SIG-M5 (cell line): Measurements from ENCODE around the gene CHMP3.
"Not testable (repeated sequence)": the region's sequence is repeated elsewhere in the genome, so short reads cannot be mapped to it uniquely, and the experiment has no call there.

Source experiments
- DNase-seq: peaks from one replicate; lab custom pipeline; 2025; lab: John Stamatoyannopoulos, UW

CHMP3 gene

DNA sequence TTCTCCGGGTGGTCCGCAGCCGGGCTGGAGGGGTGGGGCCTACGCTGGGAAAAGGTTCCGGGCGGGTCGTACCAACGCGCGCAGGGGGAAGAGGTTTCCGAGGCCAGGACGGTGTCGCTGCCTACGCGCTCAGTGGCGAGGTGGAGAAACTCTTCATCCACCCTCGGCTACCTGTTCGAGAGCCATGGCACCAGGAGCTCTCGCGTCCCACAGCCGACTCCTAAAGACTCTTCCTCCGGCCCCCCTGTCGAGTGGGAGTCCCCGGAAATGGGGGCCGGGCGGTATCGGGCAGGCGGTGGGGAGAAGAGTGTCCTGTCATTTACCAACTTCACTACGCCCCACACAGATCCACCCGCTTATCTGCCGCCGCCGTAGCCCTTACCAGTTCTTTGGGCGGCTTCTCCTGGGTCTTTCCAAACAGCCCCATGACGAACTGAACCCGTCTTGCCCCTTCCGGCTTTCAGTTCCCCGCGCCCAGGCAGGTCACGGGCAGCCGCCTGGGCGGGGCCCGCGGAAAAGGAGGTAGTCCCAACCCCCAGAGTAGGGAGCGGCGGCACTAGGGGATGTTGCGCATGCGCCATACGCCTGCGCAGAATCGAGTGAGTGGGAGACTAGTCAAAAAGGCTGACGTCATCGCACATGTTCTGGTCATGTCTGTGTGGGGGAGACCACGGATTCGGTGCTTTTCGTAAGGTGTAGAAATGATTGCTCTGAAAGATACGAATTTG, at the start of gene CHMP3:
TSS of gene CHMP3 (minus strand) at position 522 of the 728 bp plus-strand sequence. CDS start at position 427, 95 bp downstream.
- peak; percentile 77 for DNase-seq

DNA sequence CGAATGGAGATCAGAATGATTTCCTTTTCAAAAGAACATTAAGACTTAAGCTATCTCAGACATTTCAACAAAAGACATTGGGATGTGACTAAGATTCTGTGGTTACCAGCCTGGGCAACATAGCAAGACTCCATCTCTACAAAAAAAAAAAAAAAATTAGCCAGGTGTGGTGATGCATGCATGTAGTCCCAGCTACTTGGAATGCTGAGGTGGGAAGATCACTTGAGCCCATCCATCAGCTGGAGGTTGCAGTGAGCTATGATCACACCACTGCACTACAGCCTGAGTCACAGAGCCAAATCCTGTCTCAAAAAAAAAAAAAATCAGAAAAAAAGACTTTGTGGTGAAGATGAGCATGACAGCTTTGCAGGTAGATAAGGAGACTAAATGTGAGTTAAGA, 47.6 kb upstream of the CHMP3 start:
- DNase-seq: no peak

- DNase-seq: no peak
Observed at GRCh38 chr2:86608832-86609410, 45.7 kb upstream of the CHMP3 start.

DNA sequence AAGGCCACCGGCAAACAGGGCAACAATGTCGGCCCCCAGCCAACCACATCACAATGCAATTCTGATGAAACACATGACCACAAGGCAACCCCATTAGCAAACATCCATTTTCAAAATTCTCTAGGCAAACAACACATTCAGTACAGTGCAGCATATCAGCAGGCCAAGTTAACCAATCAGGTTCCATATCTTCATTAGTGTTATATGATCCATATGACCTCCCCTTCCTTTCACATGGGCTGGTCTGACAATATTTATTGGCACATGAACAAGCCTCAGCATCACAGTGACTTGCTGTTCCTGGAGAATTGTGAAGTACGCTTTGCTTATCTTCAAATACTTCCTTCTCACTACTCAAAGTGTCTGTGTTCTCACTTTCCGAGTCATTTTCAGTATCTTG, 40.7 kb upstream of the CHMP3 start:
- DNase-seq: no peak

- no peak for DNase-seq
Observed at GRCh38 chr2:86598966-86599365, 35.7 kb upstream of the CHMP3 start.

- DNase-seq: no peak
Observed at GRCh38 chr2:86596118-86596517, 32.9 kb upstream of the CHMP3 start.

DNA sequence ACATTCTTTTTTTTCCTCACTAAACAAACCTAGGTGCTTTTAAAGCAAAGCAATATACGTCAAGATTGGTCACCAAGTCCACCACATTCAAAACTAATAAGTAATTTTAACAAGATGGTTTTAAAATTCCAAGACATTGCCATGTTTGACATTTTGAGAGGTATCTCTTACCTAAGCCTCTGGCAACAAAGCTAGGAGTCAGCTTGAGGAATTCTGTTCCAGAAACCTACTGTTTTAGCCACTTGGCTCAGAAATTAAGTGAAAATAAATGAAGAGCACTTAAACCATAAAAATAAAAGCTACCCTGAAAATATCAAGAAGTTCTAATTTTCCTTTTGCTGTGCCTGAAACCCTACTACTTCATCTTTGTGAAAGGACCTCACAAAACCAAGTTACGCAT, 30.0 kb upstream of the CHMP3 start:
- no peak for DNase-seq

- no peak for DNase-seq
Observed at GRCh38 chr2:86592547-86593230, 29.4 kb upstream of the CHMP3 start.

DNA sequence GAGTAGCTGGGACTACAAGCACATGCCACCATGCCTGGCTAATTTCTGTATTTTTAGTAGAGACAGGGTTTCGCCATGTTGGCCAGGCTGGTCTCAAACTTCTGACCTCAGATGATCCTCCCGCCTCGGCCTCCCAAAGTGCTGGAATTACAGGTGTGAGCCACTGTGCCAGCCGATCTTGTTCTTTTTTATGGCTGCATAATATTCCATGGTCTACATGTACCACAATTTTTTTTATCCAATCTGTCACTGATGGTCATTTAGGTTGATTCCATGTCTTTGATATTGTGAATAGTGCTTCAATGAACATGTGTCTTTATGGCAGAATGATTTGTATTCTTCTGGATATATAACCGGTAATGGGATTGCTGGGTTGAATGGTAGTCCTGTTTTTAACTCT, 26.5 kb upstream of the CHMP3 start:
- DNase-seq: not testable (repeated sequence)

DNA sequence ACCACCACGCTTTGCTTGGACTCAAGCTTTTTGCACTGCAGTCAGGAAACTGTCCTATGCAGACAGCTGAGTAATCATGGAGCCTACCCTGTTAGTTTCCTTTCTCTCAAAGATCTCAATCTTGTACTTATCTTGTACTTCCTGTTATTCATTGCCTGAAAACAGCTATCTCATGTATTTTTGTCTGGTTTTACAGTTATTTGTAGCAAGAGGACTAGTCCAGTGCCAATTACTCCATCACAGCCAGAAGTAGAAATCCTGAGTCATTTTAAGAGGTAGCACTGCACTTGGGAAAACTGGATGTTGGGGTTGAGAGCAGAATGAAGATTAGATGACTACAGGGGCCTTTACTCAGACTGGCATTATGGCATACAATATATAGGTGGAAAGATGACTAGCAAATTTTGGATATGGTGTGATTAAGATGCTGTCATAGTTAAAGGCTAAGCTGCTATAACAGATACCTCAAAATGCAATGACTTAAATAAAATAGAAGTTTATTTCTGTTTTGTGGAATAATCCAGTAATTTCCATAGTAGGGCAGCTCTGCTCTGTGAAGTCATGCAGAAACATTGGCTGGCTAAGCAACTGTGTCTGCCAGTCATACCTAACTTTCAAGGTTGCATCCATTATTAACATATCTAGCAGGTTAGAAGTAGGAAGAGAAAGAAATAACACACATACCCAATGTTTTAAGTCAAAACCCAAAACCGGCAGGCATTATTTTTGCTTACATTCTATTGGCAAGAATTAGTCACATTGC, 21.1 kb upstream of the CHMP3 start:
- peak; percentile 12 for DNase-seq

- no peak for DNase-seq
Observed at GRCh38 chr2:86580560-86580959, 17.3 kb upstream of the CHMP3 start.

DNA sequence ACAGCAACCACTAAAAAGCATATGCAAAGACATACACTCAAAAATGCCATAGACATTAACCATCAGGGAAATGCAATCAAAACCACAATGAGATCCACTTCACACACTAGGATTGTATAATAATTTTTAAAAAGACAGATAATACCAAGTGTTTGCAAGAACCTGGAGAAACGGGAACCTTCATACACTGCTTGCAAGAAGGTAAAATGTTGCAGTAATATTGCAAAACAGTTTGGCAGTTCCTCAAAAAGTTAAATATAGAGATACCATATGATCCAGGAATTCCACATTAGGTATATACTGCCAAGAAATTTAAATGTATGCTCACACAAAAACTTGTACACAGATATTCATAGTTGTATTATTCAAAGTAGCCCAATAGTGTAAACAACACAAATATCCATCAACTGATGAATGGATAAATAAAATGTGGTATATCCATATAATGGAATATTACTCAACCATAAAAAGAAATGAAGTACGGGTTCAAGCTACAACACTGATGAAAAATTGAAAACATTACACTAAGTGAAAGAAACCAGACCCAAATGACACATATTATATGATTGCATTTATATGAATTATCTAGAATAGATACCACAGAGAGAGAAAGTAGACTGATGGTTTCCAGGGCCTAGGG, 14.7 kb upstream of the CHMP3 start:
- no peak for DNase-seq

DNA sequence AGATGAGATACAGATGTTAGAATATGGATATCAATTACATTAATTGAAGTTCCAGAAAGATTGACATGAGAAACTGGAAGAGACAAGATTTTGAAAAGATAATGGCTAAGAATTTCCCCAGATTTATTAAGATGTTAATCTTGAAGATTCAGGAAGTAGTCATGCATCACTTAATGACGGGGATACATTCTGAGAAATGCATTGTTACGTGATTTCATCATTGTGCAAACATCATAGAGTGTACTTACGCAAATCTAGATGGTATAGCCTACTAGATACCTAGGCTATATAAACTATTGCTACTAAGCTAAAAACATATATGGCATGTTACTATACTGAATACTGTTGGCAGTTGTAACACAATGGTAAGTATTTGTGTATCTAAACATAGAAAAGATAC, 6.8 kb upstream of the CHMP3 start:
- DNase-seq: no peak

GRCh38 chr2:86566821-86567190, 3.6 kb upstream of the CHMP3 start:
- no peak for DNase-seq

DNA sequence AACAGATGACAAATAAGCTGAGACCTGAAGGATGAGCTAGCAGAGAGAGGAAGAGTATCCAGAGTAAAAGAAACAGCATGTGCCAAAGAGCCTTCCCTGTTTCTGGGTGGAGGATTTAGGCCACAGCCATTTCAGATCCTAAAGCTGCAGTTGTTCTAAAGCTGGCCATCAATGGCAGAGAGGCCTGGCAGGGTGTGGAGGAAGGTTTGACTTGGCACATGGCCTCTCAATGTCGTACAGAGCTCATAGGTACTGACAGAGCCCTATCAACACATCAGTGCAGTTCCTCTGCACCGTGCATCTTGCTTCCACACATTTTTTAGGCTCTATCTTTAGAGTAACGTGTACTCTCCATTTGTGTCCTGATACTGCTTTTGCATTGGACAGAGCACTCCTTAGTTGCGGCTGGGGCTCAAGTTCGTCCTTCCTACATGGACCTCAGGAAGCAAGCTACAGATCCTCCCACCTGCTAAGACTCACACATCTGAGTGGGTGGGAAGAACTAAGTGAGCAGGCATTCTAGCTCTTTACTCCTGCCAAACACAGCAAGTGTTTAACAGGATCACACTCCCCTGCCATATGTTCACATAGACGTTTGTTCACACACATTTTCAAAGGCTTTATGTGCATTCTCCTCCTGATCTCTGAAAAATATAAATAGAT, 3.0 kb upstream of the CHMP3 start:
- DNase-seq: no peak

DNA sequence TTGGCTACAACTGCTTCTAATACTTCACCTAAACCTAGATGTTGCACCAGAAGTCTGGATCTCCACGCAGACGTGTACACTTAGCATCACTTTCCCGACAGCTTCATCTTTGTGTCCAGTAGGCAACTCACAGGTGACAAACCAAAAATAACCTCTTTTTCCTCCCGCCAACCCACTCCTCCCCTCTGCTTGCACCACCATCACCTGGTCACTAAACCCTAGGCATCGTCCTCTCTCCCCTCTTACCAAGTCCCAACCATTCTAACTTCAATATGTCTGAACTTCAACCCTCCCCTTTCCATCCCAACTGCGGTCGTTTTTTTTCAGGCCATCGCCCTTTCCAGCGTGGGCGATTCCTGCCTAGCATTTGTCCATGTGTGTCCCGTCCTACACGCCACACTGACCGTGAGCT, 413 bp upstream of the CHMP3 start:
- no peak for DNase-seq

GRCh38 chr2:86562485-86562921, 740 bp downstream of the CHMP3 start:
- DNase-seq: no peak

DNA sequence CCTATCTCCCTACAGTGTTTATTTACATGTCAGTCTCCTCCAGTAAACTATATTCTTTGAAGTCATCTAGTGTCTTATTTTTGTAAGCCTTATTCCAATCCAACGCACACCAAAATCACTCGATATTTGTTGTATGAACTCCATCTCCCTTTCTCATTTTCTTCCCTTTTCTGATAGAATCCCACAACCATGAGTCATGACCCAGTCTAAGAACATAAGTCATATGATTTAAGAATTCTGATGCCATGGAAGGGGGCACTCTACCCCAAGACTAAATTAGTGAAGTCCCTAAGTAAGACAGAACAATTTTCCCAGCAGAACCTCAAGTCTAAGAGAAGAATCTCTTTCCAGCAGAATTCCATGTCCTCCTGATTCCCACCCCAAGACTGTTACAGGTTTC, 5.4 kb downstream of the CHMP3 start:
- DNase-seq: no peak

DNA sequence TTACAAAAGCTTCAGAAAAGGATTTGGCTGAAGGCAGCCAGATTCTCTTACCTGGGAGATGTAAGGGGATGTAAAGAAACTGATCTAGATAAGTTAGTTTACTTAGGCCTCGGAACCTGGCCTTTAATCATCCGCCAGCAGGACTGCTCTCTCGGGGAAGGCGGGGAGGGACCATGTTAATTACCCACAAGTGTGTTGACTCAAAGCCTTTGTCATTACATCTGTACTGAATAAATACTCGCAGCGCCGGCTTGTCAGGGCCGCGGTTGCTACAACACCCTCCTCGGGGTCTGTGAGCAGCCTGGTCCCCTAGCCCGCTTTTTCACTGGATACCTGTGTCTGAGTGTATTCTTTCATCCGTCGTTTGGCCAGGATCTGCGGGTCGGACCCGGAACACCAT, 6.7 kb downstream of the CHMP3 start:
- no peak for DNase-seq

DNA sequence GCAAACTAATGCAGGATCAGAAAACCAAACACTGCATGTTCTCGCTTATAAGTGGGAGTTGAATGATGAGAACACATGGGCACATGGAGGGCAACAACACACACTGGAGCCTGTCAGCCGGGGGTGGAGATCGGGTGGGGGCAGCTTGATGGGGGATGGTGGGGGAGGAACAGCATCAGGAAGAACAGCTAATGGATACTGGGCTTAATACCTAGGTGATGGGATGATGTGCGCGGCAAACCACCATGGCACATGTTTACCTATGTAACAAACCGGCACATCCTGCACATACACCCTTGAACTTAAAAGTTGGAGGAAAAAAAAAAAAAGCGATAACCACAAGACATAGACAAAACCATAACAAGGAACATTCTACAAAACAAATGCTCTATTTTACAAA, 10.4 kb downstream of the CHMP3 start:
- no peak for DNase-seq

DNA sequence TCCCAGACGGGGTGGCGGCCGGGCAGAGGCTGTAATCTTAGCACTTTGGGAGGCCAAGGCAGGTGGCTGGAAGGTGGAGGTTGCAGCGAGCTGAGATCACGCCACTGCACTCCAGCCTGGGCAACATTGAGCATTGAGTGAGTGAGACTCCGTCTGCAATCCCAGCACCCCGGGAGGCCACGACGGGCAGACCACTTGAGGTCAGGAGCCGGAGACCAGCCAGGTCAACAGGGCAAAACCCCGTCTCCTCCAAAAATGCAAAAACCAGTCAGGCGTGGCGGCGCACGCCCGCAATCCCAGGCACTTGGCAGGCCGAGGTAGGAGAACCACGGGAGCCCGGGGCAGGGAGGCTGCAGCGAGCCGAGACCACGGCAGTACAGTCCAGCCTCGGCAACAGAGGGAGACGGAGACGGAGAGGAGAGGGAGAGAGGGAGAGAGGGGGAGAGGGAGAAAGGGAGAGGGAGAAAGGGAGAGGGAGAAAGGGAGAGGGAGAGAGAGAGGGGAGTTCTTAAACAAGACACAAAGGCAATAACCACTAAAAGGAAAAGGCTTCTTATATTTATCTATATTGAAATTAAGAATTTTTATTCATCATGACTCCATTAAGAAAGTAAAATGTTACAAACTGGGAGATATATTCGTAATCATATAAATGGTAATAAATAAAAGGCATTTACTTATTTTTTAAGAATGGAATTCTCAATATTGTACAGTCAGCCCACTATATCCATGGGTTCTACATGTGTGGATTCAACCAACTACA, 13.1 kb downstream of the CHMP3 start:
- DNase-seq: not testable (repeated sequence)
